Aorta (tissue), 5 donors: ENCODE data around the gene PRKCA. TPM values are rescaled to one million over a fixed set of nuclear protein-coding genes. Genes with fewer than 3 reads are reported as not detected.

Experiments
- ATAC-seq: fragments of 200-7000 bp; cut with Tn5 transposase; one replicate; pipeline ENCODE4 v1.9.1; 2022; ENCODE audit warnings: moderate library complexity; ENCODE audit not compliant: low FRiP score
- DNase-seq, 2 donors: peaks; one replicate each; pipeline ENCODE4 v3.0.0-alpha.2; 2020
- H3K27ac ChIP-seq, 2 donors: one replicate each; pipeline ENCODE4 v1.5.1; 2013; ENCODE audit warnings: low read length in 2 of 2, mild to moderate bottlenecking in 2 of 2, moderate library complexity in 2 of 2, control low read depth in 1 of 2, inconsistent platforms in 1 of 2, low read depth in 1 of 2
- H3K27me3 ChIP-seq, 2 donors: one replicate each; pipeline ENCODE4 v1.6.1; 2013; ENCODE audit warnings: control low read depth in 1 of 2, low read length in 1 of 2, mild to moderate bottlenecking in 1 of 2, moderate library complexity in 1 of 2; ENCODE audit not compliant: insufficient read depth in 2 of 2, control insufficient read depth in 1 of 2
- H3K36me3 ChIP-seq, 2 donors: one replicate each; pipeline ENCODE4 v1.6.1; 2013; ENCODE audit warnings: control low read depth in 1 of 2, low read length in 1 of 2, mild to moderate bottlenecking in 1 of 2; ENCODE audit not compliant: insufficient read depth in 2 of 2, control insufficient read depth in 1 of 2
- H3K4me1 ChIP-seq, 2 donors: one replicate each; pipeline ENCODE4 v1.6.1; 2013; ENCODE audit warnings: low read length in 2 of 2, control low read depth in 1 of 2, mild to moderate bottlenecking in 1 of 2, moderate library complexity in 1 of 2; ENCODE audit not compliant: insufficient read depth in 2 of 2, control insufficient read depth in 1 of 2
- H3K4me3 ChIP-seq, 2 donors: one replicate each; pipeline ENCODE4 v1.5.1; 2013; ENCODE audit warnings: low read length in 2 of 2, control low read depth in 1 of 2, mild to moderate bottlenecking in 1 of 2
- H3K9me3 ChIP-seq: one replicate; pipeline ENCODE4 v1.6.1; 2013; ENCODE audit warnings: mild to moderate bottlenecking, low read length; ENCODE audit not compliant: control insufficient read depth
- WGBS, 2 donors: extraction: QIAGEN DNeasy Blood & Tissue Kit; methylation state at CpG; one replicate each; pipeline ENCODE4 v1.1.7; 2013; 5-methylcytosine and 5-hydroxymethylcytosine counted together
- intact Hi-C, 2 donors: fragments of 100-400 bp; cut with DNase I; formaldehyde crosslinking; loops; one replicate each; pipeline versions ENCODE4 v1.14.2 to v1.15.0; 2022
- polyA plus RNA-seq, 2 donors: library from polyadenylated mRNA; stranded (reverse); fragments of 200-250 nt; gene quantifications; one replicate each; pipeline ENCODE4 v1.2.3, GENCODE V29; 2013
- total RNA-seq, 2 donors: library from RNA; stranded (reverse); fragmentation: NEBNext Ultra II Directional; extraction: Animal tissue kit (Norgen Biotek cat#: 25700); gene quantifications; one replicate each; pipeline ENCODE4 v1.2.1, GENCODE V29; 2021
- donor health status: healthy with polysubstance abuse.
- donor health status: Bipolar disorder and iron deficiency.
- donor health status: DM: no; HTN: no; CAD: no.
- donor health status: DM: no; HTN: no; CAD: no.
- donor health status: DM: yes; HTN: yes; CAD: no.

The PRKCA gene
- total and polyA plus RNA-seq, 4 donors, result 2.7 to 15.4 (median 9.1) TPM

DNA sequence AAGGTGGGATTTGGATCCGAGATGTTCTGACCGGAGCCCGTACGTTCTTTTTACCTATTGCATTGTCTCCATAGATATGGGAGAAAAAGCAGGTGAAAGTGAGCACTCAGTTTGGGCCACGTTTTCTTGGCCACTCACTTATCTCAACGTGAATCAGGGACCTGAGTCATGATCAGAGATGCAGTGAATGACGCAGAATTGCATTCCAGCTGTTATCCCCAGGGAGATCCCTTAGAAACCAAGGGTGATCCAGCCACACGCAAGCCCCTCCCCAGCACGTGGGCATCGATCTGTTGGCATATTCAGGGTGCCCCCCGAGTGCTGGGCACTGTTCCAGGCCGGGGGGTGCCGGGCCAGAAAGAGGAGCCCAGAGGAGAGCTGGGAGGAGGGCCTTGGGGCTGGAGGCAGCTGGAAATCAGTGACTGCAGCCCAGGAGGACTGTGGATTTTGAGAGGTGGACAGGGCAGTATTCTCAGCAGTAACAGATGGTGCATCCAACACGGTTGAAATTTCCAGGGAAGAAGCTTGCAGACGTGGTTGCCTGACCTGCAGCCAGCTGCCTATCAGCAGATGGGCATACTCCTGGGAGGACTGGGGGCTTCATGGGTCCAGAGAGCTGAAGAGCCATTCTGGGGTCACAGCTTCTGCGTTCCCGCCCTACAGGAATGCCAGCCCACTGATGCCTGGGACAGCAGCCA is 445.3 kb downstream of the PRKCA start:
- 59 to 68% methylated on average over 17 of the region's 17 CpGs for WGBS, 2 donors
- no peak overlapping the region for H3K27ac ChIP-seq
- H3K36me3 ChIP-seq, result peaks cover 0 to 1% of the 10 kb centered on the region in 2 donors
- DNase-seq (no peak), ATAC-seq (no peak)
- no peaks in the 10 kb centered on the region for H3K27me3 ChIP-seq
- H3K4me1 ChIP-seq, result no peaks in the 10 kb centered on the region
- intact Hi-C loops, result no loop called here
- H3K4me3 ChIP-seq, result no peak overlapping the region
- H3K9me3 ChIP-seq, result no peaks in the 10 kb centered on the region

GRCh38 chr17:66748578-66748977 is 446.2 kb downstream of the PRKCA start:
- H3K4me3 ChIP-seq, result no peak overlapping the region
- no peaks in the 10 kb centered on the region for H3K9me3 ChIP-seq
- intact Hi-C loops, result no loop called here
- no peak for DNase-seq
- ATAC-seq, result no peak
- H3K4me1 ChIP-seq, result no peaks in the 10 kb centered on the region
- no peaks in the 10 kb centered on the region for H3K36me3 ChIP-seq
- no peak overlapping the region for H3K27ac ChIP-seq
- no peaks in the 10 kb centered on the region for H3K27me3 ChIP-seq
- 60 to 68% methylated on average over 8 of the region's 8 CpGs for WGBS, 2 donors

GRCh38 chr17:66749217-66749832 is 446.9 kb downstream of the PRKCA start:
- Histone ChIP-seq H3K4me3 (no peak overlapping the region), H3K9me3 (no peaks in the 10 kb centered on the region), H3K36me3 (no peaks in the 10 kb centered on the region), H3K4me1 (no peaks in the 10 kb centered on the region), H3K27ac (no peak overlapping the region), H3K27me3 (no peaks in the 10 kb centered on the region)
- 82 to 84% methylated on average over 7 of the region's 7 CpGs for WGBS, 2 donors
- ATAC-seq (no peak), DNase-seq (no peak)
- intact Hi-C loops, result no loop called here

- intact Hi-C loops, result no loop called here
- Histone ChIP-seq H3K4me3 (no peak overlapping the region), H3K36me3 (no peaks in the 10 kb centered on the region), H3K9me3 (no peaks in the 10 kb centered on the region), H3K27ac (no peak overlapping the region), H3K27me3 (no peaks in the 10 kb centered on the region), H3K4me1 (no peaks in the 10 kb centered on the region)
- DNase-seq, result no peak
- WGBS, 2 donors, result 94 to 97% methylated on average over 7 of the region's 7 CpGs
- ATAC-seq, result no peak
Measured at GRCh38 chr17:66750116-66750515, 447.7 kb downstream of the PRKCA start.

GRCh38 chr17:66750781-66751543 is 448.5 kb downstream of the PRKCA start:
- ATAC-seq (no peak), DNase-seq (no peak)
- Histone ChIP-seq H3K27ac (no peak overlapping the region), H3K4me1 (no peaks in the 10 kb centered on the region), H3K36me3 (no peaks in the 10 kb centered on the region), H3K27me3 (no peaks in the 10 kb centered on the region), H3K9me3 (no peaks in the 10 kb centered on the region), H3K4me3 (no peak overlapping the region)
- WGBS, 2 donors, result 88 to 97% methylated on average over 11 of the region's 11 CpGs
- intact Hi-C loops, result no loop called here

DNA sequence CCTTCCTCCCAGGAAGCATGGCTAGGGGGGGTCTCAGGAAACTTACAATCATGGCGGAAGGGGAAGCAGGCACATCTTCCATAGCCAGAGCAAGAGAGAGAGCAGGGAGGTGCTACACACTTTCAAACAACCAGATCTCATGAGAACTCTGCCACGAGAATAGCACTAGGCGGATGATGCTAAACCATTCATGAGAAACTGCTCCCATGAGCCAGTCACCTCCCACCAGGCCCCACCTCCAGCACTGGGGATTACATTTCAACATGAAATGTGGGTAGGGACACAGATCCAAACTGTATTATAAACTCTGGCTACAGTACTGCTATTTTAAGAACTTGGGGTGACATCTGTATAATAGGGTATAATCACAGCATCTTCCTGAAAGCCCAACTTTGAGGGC is 449.4 kb downstream of the PRKCA start:
- Histone ChIP-seq H3K27ac (no peak overlapping the region), H3K4me1 (no peaks in the 10 kb centered on the region), H3K36me3 (no peaks in the 10 kb centered on the region), H3K9me3 (no peaks in the 10 kb centered on the region), H3K27me3 (no peaks in the 10 kb centered on the region), H3K4me3 (no peak overlapping the region)
- intact Hi-C loops, result no loop called here
- ATAC-seq, result no peak
- WGBS, 2 donors, result 96 to 97% methylated on average over 3 of the region's 3 CpGs
- DNase-seq, result no peak

- WGBS, 2 donors, result 66 to 73% methylated on average over 3 of the region's 3 CpGs
Measured at GRCh38 chr17:66752411-66752810, 450.0 kb downstream of the PRKCA start.

GRCh38 chr17:66753126-66753920 is 450.9 kb downstream of the PRKCA start:
- no peaks in the 10 kb centered on the region for H3K4me1 ChIP-seq
- H3K27ac ChIP-seq, result no peak overlapping the region
- DNase-seq (no peak), ATAC-seq (no peak)
- H3K4me3 ChIP-seq, result no peak overlapping the region
- H3K27me3 ChIP-seq, result no peaks in the 10 kb centered on the region
- WGBS, 2 donors, result 89 to 95% methylated on average over 11 of the region's 11 CpGs
- intact Hi-C loops, result no loop called here
- H3K36me3 ChIP-seq, result no peaks in the 10 kb centered on the region
- no peaks in the 10 kb centered on the region for H3K9me3 ChIP-seq

More at GRCh38 chr17:66752411-66752810, 450.0 kb downstream of the PRKCA start:
- no peak for DNase-seq
- ATAC-seq, result no peak
- no peaks in the 10 kb centered on the region for H3K4me1 ChIP-seq
- H3K36me3 ChIP-seq, result no peaks in the 10 kb centered on the region
- no peaks in the 10 kb centered on the region for H3K27me3 ChIP-seq
- intact Hi-C loops, result no loop called here
- no peak overlapping the region for H3K4me3 ChIP-seq
- H3K9me3 ChIP-seq, result no peaks in the 10 kb centered on the region
- no peak overlapping the region for H3K27ac ChIP-seq
